NCI-H146 treated with DMSO at 0.1 percent for 48 hours (cell line): ENCODE results near the gene SLC9A1.
A peak's percentile ranks its signal among the peaks of the same experiment; 100 is the strongest.
"Not testable (repeated sequence)": the region's sequence is repeated elsewhere in the genome, so short reads cannot be mapped to it uniquely, and the experiment has no call there.

ENCODE experiments used
- DNase-seq: peaks from one replicate; lab custom pipeline; 2025; ENCODE audit not compliant: unreplicated experiment; lab: John Stamatoyannopoulos, UW

Gene SLC9A1

GRCh38 chr1:27154991-27155781, at the start of gene SLC9A1:
SLC9A1 (minus strand) TSS chr1:27155125; CDS start chr1:27154334, 791 bp downstream.
- DNase-seq: peak; percentile 53

GRCh38 chr1:27203946-27204345, 49.0 kb upstream of the SLC9A1 start:
- no peak for DNase-seq

- DNase-seq: no peak
Observed at GRCh38 chr1:27201295-27201694, 46.4 kb upstream of the SLC9A1 start.

- DNase-seq: no peak
Observed at GRCh38 chr1:27193194-27193593, 38.3 kb upstream of the SLC9A1 start.

GRCh38 chr1:27192039-27192529, 37.2 kb upstream of the SLC9A1 start:
- no peak for DNase-seq

GRCh38 chr1:27184665-27185064, 29.7 kb upstream of the SLC9A1 start:
- DNase-seq: not testable (repeated sequence)

GRCh38 chr1:27179979-27180378, 25.1 kb upstream of the SLC9A1 start:
- no peak for DNase-seq

- no peak for DNase-seq
Observed at GRCh38 chr1:27179379-27179778, 24.5 kb upstream of the SLC9A1 start.

- DNase-seq: no peak
Observed at GRCh38 chr1:27176954-27177353, 22.0 kb upstream of the SLC9A1 start.

- no peak for DNase-seq
Observed at GRCh38 chr1:27176323-27176722, 21.4 kb upstream of the SLC9A1 start.

- DNase-seq: not testable (repeated sequence)
Observed at GRCh38 chr1:27172992-27173391, 18.1 kb upstream of the SLC9A1 start.

GRCh38 chr1:27166929-27167328, 12.0 kb upstream of the SLC9A1 start:
- no peak for DNase-seq

- no peak for DNase-seq
Observed at GRCh38 chr1:27166351-27166802, 11.5 kb upstream of the SLC9A1 start.

- DNase-seq: peak; percentile 60
Observed at GRCh38 chr1:27163093-27163492, 8.2 kb upstream of the SLC9A1 start.

GRCh38 chr1:27162090-27162489, 7.2 kb upstream of the SLC9A1 start:
- no peak for DNase-seq

GRCh38 chr1:27161594-27161993, 6.7 kb upstream of the SLC9A1 start:
- DNase-seq: no peak

GRCh38 chr1:27157194-27157593, 2.3 kb upstream of the SLC9A1 start:
- no peak for DNase-seq

- DNase-seq: no peak
Observed at GRCh38 chr1:27154469-27154990, 395 bp downstream of the SLC9A1 start.

GRCh38 chr1:27153927-27154358, 982 bp downstream of the SLC9A1 start:
- no peak for DNase-seq

GRCh38 chr1:27153549-27153886, 1.4 kb downstream of the SLC9A1 start:
- no peak for DNase-seq

GRCh38 chr1:27152829-27153548, 1.9 kb downstream of the SLC9A1 start:
- DNase-seq: no peak
